ENCODE measurements around the gene PDE6D.
A peak's percentile ranks its signal among the peaks of the same experiment; 100 is the strongest.

PDE6D gene

DNA sequence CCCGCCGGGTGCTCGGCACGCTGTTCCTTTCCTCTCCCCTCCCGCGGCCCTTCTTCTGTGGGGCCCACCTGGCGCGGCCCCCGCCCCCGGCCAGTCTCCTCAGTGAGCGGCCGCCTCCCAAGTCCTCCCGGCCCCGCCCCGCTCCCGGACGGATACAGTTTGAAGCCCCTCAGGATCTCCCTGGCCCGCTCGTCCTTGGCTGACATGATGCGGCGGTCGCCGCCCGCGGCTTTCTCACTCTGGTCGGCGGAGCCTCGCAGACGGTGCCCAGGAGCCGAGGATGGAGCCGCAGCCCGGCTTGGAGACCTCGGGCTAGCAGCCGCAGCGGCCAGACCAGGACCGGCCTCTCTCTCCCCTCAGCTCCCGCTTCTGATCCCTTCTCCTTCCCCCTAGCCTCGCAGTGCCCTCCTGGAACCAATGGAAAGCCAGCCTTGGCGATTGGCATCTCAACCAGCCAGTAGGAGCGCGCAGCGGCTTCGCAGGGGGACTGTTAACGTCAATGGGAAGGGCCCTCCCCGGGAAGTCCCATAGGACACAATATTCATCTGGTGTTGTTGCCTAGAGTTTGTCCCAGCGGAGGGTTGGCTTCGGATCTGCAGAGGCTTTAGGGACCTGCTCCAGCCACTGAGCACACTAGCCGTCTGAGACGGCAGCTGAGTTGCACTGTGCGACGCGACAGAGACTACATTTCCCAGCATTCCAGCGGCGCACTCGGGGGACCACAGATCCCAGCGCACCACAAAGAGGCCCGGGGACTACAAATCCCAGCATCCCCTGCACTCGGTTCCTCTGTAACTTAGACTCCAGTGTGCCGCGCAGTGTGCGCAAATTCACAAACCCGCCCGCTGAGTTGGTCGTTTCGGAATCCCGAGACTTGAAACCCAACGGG, at the start of gene PDE6D:
Gene PDE6D (minus strand): TSS at position 374 of the 889 bp plus-strand sequence. CDS start 168 bp downstream, at position 206.
- peak; percentile 88 for FAIRE-seq

DNA sequence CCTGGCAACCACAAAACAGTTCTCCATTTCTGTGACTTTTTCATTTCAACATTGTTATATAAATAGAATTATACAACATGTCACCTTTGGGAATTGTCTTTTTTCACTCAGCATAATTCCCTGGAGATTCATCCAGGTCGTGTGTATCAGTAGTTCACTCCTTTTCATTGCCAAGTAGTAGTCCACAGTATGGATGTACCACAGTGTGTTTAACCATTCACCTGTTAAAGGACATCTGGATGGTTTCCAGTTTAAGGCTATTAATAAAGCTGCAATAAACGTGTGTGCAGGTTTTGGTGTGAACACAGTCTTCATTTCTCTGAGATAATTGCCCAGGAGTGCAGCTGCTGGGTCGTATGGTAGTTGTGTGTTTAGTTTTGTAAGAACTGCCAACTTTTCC, 40.8 kb upstream of the PDE6D start:
- no peak for FAIRE-seq

GRCh38 chr2:231820786-231821303, 39.8 kb upstream of the PDE6D start:
- FAIRE-seq: no peak

- FAIRE-seq: no peak
These were observed 38.5 kb upstream of the PDE6D start for GRCh38 chr2:231819447-231820042.

DNA sequence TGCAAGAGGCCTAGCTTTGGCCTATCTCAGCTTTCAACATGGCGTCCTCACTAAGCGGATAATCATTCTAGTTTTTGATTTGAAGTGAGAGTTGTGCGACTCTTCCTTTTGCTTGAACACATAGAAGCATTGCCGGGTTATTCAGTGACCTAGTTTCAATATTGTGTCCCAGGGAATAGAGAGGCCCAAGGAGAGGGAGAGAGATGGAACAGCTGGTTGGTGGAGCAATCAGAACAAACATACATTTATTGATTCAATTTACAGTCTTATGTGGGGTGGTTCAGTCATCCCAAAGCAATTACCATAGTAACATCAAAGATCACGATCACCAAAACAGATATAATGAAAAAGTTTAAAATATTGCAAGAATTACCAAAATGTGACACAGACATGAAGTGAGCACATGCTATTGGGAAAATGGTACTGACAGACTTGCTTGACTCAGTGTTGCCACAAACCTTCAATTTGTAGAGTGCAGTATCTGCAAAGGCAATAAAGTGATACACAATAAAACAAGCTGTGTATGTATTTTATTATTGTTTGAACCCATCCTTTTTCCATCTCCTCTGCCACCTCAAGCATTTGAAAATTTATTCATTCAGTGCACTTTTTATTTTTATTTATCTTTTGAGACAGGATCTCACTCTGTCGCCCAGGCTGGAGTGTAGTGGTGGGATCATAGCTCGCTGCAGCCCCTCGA, 35.4 kb upstream of the PDE6D start:
- no peak for FAIRE-seq

- no peak for FAIRE-seq
These were observed 29.8 kb upstream of the PDE6D start for GRCh38 chr2:231810905-231811304.

DNA sequence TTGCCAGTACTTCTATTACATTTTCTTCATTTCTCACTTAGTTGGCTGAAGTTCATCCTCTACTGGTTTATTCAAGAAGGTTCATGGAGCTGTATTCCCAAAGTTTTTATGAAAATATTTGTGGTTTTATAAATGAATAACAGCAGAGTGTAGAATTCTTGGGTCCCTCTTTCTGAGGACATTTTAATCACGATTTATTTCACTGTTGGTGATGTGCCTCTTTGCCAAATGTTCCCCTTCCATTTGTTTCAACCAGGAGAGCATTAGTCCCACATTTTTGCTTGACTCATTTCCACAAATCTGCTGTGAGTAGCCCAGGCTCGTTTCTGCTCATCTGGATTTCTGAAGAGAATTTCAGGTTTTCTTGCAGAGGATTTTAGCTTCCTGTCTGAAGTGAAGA, 25.9 kb upstream of the PDE6D start:
- FAIRE-seq: no peak

- no peak for FAIRE-seq
These were observed 22.5 kb upstream of the PDE6D start for GRCh38 chr2:231803501-231804138.

DNA sequence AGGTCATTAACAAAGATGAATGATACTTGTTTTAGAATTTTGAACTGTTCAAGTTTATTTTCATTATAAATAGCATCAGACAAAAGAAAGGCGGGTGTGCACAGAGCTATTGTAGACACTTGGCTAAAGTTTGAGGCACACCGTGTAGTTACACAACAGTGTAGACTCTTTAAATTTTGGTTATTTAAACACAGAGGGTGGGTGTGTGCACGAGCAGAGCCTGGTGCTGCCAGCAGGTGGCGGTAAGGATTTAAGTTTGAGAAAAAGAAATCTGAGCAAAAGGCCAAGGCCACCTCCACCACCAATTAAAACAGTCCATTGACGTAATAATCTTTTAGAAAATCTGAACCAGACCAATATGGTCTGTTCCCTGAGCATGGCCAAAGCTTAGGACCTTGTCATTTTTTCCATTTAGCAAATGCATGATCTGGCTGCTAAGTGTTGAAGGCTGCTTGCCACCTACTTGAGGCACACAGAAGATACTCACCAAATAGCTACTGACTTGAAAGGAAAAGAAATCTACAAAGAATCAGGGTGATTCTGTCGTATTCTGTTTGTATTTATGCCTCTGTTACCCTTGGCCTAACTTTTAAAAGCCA, 19.5 kb upstream of the PDE6D start:
- FAIRE-seq: no peak

DNA sequence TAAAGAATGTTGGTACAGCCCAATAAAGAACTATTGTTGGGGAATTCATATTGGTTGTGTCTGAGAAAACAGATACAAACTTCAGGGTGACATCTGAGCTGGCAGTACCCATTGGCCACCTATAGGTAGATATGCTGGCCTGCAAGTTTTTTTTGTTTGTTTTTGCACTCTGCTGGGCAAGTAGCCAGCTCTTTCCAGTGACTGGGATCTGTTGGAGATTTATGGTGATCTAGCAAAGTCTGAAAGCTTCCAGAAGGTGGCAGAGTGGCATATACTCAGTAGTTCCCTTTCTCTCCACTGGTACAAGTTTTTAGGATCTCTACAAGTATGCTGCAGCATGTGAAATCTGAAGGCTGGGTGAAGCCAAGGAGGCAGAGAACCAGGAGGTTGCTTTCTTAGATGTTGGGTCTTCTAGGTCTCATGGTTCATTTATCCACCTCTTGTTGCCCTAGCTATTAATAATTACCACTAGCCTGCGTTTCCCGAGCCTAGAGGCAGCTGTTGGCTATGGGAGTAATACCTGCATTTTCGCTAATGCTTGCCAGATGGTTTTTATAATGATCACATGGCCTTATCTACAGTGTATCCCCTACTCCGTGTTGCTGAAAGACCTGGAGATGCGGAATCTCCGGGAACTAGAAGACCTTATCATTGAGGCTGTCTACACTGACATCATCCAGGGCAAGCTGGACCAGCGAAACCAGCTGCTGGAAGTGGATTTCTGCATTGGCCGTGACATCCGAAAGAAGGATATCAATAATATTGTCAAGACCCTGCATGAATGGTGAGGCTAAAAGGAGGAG, 14.6 kb upstream of the PDE6D start:
- no peak for FAIRE-seq

DNA sequence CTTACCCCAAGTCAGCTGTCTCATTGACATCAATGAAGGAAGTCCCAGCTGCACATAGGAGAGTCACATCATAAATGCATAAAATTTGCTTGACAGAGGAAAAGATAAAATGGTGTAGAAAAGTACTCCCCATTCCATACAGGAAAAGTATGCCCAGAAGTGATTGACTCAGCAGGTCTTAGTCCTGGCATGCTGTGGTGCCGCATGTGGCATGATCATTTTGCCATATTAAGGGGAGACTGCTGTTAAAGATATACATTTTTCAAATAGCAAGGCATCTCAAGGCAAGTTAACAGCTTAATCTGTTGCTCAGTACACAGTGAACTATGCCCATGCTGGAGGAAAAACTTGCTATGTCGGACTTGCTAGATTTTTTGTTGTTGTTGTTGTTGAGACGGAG, 13.3 kb upstream of the PDE6D start:
- FAIRE-seq: no peak

DNA sequence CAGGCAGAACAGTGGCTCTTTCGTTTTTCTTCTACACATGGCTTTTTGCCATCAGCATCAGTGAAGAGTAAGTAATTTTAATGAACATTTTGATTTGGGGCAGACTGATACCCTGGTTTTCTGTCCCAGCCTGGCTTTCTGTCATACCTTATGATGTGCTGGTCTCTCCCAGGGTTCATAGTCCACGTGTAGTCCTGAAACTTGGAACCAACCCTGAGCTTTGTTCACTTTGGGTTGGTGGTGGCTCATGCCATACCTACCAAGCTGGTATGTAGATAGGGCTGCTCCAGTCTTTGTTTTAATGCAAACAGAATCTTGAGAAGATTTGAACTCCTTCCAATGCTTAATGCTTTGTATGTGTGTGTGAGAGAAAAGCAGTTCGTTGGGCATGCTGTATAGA, 10.0 kb upstream of the PDE6D start:
- no peak for FAIRE-seq

GRCh38 chr2:231786917-231787292, 5.8 kb upstream of the PDE6D start:
- FAIRE-seq: no peak

GRCh38 chr2:231786177-231786916, 5.3 kb upstream of the PDE6D start, which contains the start of gene COPS7B:
Gene COPS7B (plus strand): TSS chr2:231786445. CDS start chr2:231788571, 2,126 bp downstream.
- no peak for FAIRE-seq

- FAIRE-seq: no peak
These were observed 4.7 kb upstream of the PDE6D start for GRCh38 chr2:231785822-231786176.

GRCh38 chr2:231785413-231785812, 4.3 kb upstream of the PDE6D start:
- FAIRE-seq: no peak

DNA sequence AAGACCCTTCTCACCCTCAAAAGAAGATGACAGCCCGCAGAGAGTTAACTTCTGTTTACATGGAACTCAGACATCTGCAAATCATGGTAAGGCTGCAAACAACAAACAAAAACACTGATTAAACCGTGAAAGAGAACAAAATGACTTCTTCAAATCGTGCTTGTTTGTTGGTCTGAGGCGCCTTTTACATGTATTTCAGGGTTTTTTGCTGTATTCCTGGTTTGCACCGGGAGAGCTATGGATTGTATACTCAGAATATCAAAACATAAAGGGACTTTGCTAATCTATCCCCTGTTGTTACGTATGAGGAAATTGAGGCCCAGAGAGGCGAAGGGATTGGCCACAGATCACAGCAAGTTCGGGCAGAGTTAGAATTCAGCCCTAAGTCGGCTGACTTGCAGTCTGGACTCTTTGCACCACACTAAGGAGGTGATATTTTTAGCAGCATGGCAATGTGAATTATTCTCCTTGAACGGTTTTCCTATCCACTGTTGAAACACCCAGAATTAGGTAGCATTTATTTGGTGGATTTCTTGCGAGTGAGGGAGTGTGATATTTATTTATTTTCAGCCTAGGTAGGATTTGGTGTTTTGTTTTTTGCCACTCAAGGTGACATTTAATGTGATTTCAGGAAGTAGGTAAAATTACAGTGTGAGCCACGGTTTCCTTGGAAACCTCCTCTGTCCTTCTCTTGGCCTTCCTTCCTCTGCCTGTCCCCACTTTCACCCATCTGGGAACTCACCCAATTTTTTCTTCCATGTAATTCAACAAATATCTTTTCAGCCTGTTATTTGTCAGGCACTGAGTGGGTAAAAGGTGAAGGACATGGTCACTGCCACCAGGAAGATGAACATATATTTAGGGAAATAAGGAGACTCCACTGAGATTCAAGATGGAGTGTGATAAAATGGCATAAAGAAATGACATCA, 980 bp upstream of the PDE6D start:
- no peak for FAIRE-seq

DNA sequence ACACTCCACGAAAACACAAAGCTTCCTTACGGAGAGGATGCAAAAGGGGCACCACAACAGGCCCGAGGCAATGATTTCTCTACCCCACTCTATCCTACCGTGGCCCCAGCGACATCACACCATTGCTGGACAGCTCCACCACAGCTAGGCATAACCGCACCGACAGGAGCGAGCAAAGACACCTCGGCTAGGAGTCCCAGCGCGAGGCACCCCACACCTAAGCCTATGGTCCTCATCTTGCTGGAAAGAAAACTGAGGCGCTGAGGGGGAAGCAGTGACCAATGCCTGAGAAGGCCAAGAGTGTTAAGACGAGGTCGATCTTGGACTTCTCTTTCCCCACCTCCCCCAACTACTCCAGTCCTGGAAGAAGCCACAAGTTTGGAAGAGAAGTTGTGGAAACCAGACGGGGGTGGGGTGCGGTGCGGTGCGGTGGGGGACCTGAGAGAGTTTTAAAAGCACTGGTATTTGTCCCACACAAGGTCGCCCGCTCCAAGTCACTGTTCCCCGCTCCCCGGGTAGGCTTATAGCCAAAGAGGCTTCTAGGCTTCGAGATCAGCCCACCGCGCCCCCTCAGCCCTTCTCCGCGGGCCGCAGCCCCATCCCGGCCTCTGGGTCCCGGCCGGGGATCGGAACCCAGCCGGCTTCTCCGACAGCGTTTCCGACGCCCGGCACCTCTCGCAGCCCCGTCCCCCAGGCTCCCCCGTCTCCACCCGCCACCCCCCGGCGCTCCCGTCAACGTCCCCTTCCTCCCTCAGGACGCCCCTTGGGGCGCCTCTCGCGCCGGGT, 766 bp downstream of the PDE6D start:
- no peak for FAIRE-seq

All from A204.1 (cell line).